RWPE2 (cell line): ENCODE results near the gene MCTP2.

Source experiments
- ATAC-seq: fragments of 200-7000 bp; cut with Tn5 transposase; 3 replicates; pipeline ENCODE4 v1.9.1; 2021; ENCODE audit warnings: low read depth
- DNase-seq: peaks from one replicate; pipeline ENCODE4 v3.0.0-alpha.2; 2020; ENCODE audit warnings: low spot score
- H3K27ac ChIP-seq: fragments of 450-650 bp; 2 replicates; pipeline ENCODE4 v1.5.1; 2017; ENCODE audit warnings: mild to moderate bottlenecking; ENCODE audit not compliant: poor library complexity, severe bottlenecking
- H3K27me3 ChIP-seq: fragments of 250-450 bp; sonication (Bioruptor Pico); 2 replicates; pipeline ENCODE4 v1.5.1; 2021; ENCODE audit warnings: mild to moderate bottlenecking, moderate library complexity; ENCODE audit not compliant: insufficient read depth, poor library complexity, severe bottlenecking
- H3K36me3 ChIP-seq: fragments of 250-450 bp; sonication (Bioruptor Pico); 2 replicates; pipeline ENCODE4 v1.5.1; 2020; ENCODE audit warnings: low read depth, mild to moderate bottlenecking, moderate library complexity
- H3K4me1 ChIP-seq: fragments of 250-450 bp; sonication (Bioruptor Pico); 2 replicates; pipeline ENCODE4 v1.5.1; 2021; ENCODE audit warnings: mild to moderate bottlenecking, moderate library complexity; ENCODE audit not compliant: insufficient read depth, poor library complexity, severe bottlenecking
- H3K4me3 ChIP-seq: fragments of 250-450 bp; sonication (Bioruptor Pico); 2 replicates; pipeline ENCODE4 v1.5.1; 2021; ENCODE audit warnings: mild to moderate bottlenecking, moderate library complexity; ENCODE audit not compliant: severe bottlenecking
- H3K9me3 ChIP-seq: fragments of 250-450 bp; sonication (Bioruptor Pico); 2 replicates; pipeline ENCODE4 v1.5.1; 2021; ENCODE audit warnings: mild to moderate bottlenecking, moderate library complexity; ENCODE audit not compliant: severe bottlenecking
- TF ChIP-seq, protein P1 (sequence below): fragments of 450-650 bp; IDR thresholded peaks from one replicate; pipeline ENCODE4 v1.5.1; 2017; ENCODE audit warnings: mild to moderate bottlenecking, moderate library complexity; ENCODE audit not compliant: poor library complexity, severe bottlenecking

Gene MCTP2

DNA sequence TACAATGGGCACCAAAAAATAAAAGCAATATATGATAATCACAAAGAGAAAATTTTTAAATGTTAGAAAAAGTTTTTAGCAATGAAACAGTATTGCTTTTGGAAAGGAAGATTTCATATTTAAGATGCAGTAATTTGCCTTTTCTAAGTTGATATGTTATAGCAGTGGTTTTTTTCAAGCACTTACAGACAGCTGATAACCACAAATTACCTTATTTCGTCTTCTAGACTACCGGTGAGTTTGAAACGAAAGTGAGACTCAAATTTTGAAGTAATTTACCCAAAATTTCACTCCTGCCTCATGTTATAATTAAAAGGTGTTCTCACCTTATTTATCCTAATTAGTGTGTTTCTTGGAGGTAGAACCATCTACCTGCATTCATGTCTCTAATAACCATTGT, 207.8 kb downstream of the MCTP2 start:
- TF ChIP-seq, protein P1, sequence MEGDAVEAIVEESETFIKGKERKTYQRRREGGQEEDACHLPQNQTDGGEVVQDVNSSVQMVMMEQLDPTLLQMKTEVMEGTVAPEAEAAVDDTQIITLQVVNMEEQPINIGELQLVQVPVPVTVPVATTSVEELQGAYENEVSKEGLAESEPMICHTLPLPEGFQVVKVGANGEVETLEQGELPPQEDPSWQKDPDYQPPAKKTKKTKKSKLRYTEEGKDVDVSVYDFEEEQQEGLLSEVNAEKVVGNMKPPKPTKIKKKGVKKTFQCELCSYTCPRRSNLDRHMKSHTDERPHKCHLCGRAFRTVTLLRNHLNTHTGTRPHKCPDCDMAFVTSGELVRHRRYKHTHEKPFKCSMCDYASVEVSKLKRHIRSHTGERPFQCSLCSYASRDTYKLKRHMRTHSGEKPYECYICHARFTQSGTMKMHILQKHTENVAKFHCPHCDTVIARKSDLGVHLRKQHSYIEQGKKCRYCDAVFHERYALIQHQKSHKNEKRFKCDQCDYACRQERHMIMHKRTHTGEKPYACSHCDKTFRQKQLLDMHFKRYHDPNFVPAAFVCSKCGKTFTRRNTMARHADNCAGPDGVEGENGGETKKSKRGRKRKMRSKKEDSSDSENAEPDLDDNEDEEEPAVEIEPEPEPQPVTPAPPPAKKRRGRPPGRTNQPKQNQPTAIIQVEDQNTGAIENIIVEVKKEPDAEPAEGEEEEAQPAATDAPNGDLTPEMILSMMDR: no peak
- H3K4me3 ChIP-seq: no peak overlapping the region
- H3K27ac ChIP-seq: no peak overlapping the region
- H3K9me3 ChIP-seq: no peaks in the 10 kb centered on the region
- no peaks in the 10 kb centered on the region for H3K36me3 ChIP-seq
- H3K27me3 ChIP-seq: no peaks in the 10 kb centered on the region
- no peaks in the 10 kb centered on the region for H3K4me1 ChIP-seq
- ATAC-seq (no peak), DNase-seq (no peak)

DNA sequence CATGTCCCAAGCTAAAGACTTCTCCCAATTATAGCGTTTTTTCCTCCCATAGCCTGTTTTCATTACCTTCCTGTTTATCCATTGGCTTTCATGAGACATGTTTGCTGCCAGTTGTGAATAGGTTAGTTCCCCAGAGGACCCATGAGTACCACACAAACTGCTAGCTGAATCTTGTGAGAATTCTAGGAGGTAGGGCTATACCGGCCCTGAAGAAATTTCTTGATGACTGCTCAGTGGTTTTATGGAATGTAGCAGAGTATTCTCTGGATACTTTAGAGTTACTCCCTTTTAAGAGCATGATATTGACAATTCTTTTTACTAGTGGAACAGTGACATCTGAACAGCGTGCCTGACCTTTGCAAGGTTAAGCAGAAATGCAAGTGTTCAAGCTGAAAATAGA, 210.4 kb downstream of the MCTP2 start:
- TF ChIP-seq, protein P1: no peak
- ATAC-seq (no peak), DNase-seq (no peak)
- Histone ChIP-seq H3K4me3 (no peak overlapping the region), H3K27me3 (no peaks in the 10 kb centered on the region), H3K9me3 (no peaks in the 10 kb centered on the region), H3K27ac (no peak overlapping the region), H3K4me1 (no peaks in the 10 kb centered on the region), H3K36me3 (no peaks in the 10 kb centered on the region; the same call in 1 of the 2 replicates)

DNA sequence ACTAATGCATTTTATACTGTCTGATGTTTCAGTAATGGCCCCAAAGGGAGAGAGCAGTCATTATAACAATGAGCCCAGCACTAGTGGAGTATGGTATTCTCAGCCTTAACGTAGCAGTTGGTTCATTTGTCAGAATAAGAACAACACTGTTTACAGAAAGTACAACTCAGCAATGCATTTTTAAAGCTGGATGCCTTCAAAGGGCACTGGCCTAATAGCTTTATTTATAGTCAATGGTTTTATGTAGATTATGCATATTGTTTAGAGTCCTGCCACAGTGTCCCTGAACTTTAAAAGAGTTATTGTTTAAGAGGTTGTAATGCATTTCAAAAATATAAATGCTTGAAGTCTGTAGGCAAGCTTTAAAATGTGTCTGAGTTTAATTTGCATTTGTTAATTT, 211.1 kb downstream of the MCTP2 start:
- ATAC-seq (no peak), DNase-seq (no peak)
- Histone ChIP-seq H3K4me1 (no peaks in the 10 kb centered on the region), H3K27me3 (no peaks in the 10 kb centered on the region), H3K9me3 (no peaks in the 10 kb centered on the region), H3K4me3 (no peak overlapping the region), H3K36me3 (no peaks in the 10 kb centered on the region; the same call in 1 of the 2 replicates), H3K27ac (no peak overlapping the region)
- TF ChIP-seq, protein P1: no peak

DNA sequence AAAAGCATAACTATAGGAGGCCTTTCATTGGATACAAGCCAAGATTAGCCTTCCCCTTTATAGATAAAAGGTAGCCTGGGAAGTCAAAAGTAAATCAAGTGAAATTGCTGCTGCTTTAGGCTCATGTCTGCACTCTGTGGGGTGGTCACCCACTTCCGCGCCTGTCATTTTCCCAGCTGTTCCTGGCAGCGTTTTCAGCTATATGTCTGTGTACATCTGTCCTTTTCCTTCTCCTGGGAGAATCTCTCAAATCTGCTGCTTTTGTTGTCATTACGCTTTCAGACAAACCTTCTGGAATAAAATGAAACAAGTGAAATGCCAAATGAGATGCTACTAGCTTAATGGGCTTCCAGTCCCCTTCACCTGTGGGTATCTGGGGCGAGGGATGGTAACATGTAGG, 211.8 kb downstream of the MCTP2 start:
- ATAC-seq: no peak
- Histone ChIP-seq H3K9me3 (no peaks in the 10 kb centered on the region), H3K27me3 (no peaks in the 10 kb centered on the region), H3K27ac (no peak overlapping the region), H3K4me3 (no peak overlapping the region), H3K36me3 (no peaks in the 10 kb centered on the region; the same call in 1 of the 2 replicates), H3K4me1 (no peaks in the 10 kb centered on the region)
- DNase-seq: no peak
- TF ChIP-seq, protein P1: no peak

DNA sequence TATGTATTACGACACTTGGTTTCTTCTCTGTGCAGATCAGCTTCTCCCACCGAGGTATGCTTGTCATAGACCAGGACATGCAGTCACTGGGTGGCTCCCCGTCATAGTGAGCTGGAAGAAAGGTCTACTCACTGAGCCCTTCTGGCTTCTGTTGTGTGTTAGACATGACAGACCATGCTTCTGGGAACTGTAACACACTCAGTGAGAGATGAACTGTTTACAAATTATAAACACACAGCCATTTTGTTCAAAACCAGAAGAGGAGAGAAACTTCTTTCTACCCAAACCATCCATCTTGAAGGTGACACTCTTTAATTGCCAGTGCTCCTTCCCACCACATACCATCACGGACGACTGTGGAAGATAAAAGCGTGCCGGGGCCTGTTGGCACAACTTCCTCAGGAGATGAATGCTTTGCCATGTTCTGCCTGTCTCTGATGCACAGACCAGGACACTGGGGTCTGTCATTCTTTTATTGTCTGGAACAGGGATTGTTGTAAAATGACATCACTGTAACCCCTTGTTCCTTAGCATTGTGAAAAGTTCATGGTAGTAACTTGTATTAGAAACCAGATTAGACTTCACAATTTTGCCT, 214.3 kb downstream of the MCTP2 start:
- Histone ChIP-seq H3K27ac (no peak overlapping the region), H3K4me1 (no peaks in the 10 kb centered on the region)

More for the DNA sequence above, 214.3 kb downstream of the MCTP2 start:
- no peak for DNase-seq
- no peaks in the 10 kb centered on the region for H3K27me3 ChIP-seq
- no peaks in the 10 kb centered on the region; the same call in 1 of the 2 replicates for H3K36me3 ChIP-seq
- ATAC-seq: 0 out of 3 replicates have a peak, but pooled peaks have one; percentile 35
- TF ChIP-seq, protein P1: no peak
- no peaks in the 10 kb centered on the region for H3K9me3 ChIP-seq
- H3K4me3 ChIP-seq: no peak overlapping the region
